NCI-H2107 treated with DMSO at 0.1 percent for 48 hours (cell line): ENCODE data around the gene CAMK2G.
"Not testable (repeated sequence)": the region's sequence is repeated elsewhere in the genome, so short reads cannot be mapped to it uniquely, and the experiment has no call there.

Experiments used
- DNase-seq: peaks from one replicate; lab custom pipeline; 2025; ENCODE audit not compliant: unreplicated experiment; lab: John Stamatoyannopoulos, UW

CAMK2G gene

DNA sequence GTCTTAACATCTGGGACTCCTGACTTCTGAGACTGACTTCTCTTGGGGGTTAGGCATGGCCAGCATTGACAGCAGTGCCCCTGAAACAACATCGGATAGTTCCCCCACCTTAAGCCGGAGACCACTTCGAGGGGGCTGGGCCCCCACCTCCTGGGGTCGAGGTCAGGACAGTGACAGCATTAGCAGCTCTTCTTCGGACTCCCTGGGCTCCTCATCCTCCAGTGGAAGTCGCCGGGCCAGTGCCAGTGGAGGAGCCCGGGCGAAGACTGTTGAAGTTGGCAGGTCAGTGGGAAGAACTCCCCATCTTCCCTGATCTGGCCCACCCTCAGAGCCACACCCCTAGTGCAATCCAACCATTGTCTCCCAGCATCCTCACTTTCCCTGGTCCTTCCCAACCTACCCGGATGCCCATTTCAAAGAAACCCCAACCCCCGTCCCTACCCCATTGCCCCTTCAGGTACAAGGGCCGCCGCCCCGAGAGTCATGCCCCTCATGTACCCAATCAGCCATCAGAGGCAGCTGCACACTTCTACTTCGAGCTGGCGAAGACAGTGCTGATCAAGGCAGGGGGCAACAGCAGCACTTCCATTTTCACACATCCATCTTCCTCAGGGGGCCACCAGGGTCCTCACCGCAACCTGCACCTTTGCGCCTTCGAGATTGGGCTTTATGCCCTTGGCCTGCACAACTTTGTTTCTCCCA lies 76.9 kb downstream of the CAMK2G start:
- DNase-seq: no peak

DNA sequence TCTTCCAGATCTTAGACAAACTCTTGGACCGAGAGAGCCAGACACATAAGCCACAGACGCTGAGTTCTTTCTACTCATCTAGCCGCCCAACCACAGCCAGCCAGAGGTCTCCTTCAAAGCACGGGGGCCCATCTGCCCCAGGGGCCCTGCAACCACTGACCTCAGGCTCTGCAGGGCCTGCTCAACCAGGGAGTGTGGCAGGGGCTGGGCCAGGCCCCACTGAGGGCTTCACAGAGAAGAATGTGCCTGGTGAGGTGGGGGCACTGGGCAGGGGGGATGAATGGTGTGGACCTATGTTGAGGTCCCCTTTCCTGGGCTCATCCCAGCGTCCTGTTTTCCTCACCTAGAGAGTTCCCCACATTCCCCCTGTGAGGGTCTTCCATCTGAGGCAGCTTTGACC lies 77.6 kb downstream of the CAMK2G start:
- DNase-seq: no peak

DNA sequence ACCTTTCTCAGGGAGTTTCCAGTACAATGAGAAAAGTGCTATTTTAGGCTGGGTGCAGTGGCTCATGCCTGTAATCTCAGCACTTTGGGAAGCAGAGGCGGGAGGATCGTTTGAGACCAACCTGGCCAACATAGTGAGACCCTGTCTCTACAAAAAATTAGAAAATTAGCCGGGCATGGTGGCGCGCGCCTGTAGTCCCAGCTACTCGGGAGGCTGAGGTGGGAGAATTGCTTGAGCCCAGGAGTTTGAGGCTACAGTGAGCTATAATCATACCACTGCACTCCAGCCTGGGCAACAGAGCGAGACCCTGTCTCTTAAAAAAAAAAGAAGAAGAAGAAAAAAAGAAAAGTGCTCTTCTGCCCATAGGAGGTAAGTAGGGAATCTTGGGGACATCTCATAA lies 78.3 kb downstream of the CAMK2G start:
- DNase-seq: not testable (repeated sequence)

DNA sequence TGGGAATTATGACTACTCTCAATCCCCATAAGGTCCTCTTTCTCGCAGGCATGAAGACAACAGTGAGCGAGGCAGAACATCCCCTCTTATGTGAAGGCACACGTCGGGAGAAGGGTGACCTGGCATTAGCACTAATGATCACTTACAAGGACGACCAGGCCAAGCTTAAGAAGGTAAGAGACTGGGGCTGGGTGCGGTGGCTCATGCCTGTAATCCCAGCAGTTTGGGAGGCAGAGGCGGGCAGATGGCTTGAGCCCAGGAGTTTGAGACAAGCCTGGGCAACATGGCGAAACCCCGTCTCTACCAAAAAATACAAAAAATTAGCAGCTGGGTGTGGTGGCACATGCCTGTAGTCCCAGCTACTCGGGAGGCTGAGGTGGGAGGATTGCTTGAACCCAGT lies 78.9 kb downstream of the CAMK2G start:
- not testable (repeated sequence) for DNase-seq

DNA sequence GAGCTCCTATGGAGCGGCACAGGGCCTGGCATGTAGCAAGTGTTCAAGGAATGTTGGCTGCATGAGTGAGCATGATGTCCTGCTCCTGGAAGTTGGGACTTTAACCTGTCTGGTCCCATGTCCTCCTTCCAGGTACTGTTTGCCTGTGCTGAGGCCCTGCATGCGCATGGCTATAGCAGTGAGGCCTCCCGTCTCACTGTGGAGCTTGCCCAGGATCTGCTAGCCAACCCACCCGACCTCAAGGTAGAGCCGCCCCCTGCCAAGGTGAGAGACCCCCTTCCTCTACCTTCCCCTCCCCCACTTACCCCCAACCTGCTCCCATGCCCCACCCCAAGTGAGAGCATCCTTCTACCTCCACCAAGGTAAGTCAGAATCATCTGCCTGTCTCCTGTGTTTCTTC lies 80.9 kb downstream of the CAMK2G start:
- DNase-seq: no peak

DNA sequence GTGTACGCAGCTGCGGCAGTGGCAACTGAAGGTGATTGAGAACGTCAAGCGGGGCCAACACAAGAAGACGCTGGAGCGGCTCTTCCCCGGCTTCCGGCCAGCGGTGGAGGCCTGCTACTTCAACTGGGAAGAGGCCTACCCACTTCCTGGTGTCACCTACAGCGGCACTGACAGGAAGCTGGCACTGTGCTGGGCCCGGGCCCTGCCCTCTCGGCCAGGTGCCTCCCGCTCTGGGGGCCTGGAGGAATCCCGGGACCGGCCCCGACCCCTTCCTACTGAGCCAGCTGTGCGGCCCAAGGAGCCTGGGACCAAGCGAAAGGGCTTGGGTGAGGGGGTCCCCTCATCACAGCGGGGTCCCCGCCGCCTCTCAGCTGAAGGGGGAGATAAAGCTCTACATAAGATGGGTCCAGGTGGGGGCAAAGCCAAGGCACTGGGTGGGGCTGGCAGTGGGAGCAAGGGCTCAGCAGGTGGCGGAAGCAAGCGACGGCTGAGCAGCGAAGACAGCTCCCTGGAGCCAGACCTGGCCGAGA lies 82.4 kb downstream of the CAMK2G start:
- no peak for DNase-seq

DNA sequence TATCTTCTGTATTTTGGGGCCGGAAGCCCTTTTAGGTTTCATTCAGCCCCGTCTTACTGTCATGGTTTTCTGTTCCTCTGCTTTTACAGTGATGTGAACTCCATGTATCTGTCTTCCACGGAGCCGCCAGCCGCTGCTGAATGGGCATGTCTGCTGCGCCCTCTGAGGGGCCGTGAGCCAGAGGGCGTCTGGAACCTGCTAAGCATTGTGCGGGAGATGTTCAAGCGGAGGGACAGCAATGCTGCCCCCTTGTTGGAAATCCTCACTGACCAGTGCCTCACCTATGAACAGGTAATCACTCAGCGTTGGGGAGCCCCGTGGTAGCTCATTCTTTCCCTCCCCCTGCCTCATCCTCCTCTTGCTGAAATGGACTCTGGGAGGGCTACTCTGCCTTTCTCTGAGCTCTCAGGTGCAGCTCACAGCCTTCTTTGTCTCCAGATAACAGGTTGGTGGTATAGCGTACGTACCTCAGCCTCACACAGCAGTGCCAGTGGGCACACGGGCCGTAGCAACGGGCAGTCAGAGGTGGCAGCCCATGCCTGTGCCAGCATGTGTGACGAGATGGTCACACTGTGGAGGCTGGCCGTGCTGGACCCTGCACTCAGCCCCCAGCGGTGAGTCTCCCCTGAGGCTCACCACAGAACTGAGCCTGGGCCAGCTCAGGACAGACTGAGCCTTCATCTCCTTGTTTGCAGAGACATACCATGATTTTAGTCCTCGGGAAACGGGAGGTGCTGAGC lies 83.3 kb downstream of the CAMK2G start:
- DNase-seq: no peak

DNA sequence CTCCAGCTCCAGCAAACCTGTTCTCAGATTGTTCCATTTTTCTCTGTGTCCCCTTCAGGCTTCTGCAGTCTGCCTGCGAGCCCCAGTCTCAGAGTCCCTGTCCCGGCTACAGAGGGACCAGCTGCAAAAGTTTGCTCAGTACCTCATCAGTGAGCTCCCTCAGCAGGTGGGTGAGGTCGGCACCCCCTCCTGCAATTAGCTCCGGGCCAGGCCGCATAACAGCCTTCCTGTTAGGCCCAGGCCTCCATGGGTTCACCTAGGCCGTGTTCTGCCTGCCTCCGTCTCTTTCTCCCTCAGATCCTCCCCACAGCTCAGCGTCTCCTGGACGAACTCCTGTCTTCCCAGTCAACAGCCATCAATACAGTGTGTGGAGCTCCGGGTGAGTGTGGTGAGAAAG lies 84.7 kb downstream of the CAMK2G start:
- no peak for DNase-seq

DNA sequence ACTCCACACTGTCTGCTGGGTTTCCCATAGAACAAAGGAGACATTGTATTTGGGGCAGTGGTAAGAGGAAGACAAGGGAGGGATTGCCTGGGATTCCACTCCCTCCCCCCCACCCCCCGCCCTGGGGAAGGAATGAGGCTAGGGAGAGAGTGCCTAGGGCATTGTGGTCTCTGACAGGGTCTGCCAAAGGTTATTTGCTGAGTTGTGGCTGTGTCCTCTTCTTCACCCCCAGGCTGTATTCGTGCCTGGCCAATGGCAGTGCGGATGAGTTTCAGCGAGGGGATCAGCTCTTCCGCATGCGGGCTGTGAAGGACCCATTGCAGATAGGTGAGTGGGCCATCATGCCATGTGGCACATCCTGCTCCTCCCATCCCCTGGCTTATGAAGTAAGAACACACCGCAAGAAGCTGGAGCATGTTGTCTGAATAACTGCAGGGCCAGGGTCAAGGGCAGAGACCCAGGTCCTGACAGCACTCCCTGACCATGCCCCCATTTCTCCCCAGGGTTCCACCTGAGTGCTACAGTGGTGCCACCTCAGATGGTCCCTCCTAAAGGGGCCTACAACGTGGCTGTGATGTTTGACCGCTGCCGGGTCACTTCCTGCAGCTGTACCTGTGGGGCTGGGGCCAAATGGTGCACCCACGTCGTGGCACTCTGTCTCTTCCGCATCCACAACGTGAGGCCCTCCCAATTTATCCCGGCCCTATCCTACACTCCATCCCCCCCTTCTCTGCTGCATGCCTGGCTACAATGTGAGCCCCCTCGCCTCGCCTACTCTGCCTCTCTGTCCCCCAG lies 85.3 kb downstream of the CAMK2G start:
- no peak for DNase-seq

DNA sequence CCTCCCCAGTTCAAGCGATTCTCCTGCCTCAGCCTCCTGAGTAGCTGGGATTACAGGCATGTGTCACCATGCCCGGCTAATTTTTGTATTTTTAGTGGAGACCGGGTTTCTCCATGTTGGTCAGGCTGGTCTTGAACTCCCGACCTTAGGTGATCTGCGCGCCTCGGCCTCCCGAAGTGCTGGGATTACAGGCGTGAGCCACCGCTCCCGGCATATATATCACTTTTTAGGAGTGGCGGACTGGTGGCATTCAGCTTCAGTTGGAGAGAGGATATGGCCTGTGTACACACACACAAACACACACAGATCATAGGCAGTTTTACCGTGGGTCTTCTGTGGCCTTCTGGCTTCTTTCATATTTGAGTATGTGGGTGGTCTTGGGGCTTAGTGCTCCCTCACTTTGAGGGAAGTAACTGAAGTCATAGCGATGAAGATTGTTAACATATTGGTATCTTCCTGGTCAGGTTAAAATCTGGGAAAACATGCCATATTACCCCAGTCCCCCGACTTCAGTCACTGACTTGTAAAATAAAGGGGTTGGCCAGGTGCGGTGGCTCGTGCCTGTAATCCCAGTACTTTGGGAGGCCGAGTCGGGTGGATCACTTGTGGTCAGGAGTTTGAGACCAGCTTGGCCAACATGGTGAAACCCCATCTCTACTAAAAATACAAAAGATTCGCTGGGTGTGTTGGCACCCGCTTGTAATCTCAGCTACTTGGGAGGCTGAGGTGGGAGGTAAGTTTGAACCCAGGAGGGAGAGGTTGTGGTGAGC lies 87.1 kb downstream of the CAMK2G start:
- DNase-seq: not testable (repeated sequence)

DNA sequence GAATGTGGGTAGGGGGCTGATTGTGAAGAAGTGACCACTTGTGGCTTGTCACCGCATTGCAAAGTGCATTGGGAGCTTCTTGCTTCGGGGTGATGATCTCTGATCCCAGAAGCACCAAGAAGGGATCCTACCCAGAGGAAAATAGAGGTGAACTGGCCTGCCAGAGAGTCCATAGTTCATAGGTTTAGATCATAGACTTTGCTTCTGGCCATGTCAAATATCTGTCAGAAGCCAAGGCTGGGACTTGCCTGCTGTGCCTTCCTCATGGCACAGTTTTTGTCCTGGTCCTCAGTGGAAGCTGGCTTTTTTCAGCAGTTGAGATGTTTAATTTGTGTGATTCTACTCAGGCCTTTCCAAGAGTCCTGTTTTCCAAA lies 87.9 kb downstream of the CAMK2G start:
- no peak for DNase-seq

DNA sequence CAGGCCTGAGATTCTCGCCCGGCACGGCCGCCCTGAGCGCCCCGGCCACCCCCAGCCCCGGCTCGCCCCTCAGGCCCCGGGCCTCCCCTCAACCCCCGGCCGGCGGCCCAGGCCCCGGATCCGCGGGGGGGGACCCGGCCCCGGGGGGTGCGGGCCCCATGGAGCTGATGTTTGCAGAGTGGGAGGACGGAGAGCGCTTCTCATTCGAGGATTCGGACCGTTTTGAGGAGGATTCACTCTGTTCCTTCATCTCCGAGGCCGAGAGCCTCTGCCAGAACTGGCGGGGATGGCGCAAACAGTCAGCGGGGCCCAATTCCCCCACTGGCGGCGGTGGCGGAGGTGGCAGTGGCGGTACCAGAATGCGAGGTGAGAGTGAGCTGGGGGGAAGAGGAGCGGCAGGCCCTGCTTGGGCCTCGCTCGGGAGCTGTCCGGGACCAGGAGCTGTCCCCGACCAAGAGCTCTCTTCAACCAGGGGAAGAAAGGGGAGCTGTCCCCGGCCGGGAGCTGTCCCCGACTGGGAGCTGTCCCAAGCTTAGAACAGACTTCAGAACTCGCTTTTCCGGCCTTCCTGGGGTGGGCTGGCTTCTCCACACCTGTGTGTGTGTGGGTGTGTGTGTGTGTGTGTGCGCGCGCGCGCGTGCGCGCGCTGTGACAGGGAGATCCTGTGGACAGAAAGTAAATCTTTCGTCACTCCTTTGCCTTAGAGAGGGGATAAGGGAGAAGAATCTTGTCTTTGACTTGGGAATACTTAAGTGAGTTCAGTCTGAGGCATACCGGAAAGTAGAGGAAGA lies 88.4 kb downstream of the CAMK2G start:
- DNase-seq: no peak

DNA sequence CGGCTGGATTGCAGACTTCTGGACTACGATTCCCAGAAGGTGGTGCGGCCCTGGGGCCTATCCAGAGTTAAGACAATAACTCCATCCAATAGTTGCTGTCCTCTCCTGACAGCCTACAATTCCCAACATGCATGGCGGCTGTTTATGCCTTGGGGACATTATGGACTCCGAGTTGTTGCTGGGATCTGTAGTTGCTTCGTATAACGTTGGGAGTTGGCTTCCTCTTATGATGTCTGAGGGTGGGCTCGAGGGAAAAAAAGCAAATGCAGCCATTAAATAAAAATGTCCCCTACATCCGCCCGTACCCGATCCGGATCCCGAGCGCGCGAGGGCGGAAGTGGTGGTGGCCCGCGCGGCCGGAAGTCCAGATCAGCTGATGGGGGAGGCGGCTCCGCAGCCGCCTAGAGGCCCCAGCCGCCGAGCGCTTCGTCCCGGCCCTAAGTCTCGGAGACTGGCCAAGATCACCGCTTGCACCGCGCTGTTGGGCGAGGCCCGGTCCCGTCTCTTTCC lies 89.1 kb downstream of the CAMK2G start, which contains the start of gene ZSWIM8:
TSS of gene ZSWIM8 (plus strand) at position 396 of the 510 bp plus-strand sequence. CDS start 273 bp downstream, outside the sequence.
- DNase-seq: peak; percentile 71

DNA sequence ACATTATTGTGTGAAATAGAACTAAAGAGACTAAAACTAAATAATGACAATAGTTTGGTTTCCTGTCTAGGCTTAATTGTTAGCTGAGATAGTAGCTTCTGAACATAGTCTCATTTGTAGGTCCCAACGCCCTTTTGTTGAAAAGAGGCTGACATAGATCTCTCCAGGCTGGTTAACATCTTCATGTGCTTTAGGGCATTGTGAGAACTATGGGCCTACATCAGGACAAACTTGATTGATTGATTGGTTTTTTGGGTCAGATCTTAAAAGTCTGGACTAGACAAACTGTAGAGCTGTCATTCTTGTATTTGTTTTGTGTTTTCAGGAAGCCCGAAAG lies 91.6 kb downstream of the CAMK2G start:
- DNase-seq: no peak

DNA sequence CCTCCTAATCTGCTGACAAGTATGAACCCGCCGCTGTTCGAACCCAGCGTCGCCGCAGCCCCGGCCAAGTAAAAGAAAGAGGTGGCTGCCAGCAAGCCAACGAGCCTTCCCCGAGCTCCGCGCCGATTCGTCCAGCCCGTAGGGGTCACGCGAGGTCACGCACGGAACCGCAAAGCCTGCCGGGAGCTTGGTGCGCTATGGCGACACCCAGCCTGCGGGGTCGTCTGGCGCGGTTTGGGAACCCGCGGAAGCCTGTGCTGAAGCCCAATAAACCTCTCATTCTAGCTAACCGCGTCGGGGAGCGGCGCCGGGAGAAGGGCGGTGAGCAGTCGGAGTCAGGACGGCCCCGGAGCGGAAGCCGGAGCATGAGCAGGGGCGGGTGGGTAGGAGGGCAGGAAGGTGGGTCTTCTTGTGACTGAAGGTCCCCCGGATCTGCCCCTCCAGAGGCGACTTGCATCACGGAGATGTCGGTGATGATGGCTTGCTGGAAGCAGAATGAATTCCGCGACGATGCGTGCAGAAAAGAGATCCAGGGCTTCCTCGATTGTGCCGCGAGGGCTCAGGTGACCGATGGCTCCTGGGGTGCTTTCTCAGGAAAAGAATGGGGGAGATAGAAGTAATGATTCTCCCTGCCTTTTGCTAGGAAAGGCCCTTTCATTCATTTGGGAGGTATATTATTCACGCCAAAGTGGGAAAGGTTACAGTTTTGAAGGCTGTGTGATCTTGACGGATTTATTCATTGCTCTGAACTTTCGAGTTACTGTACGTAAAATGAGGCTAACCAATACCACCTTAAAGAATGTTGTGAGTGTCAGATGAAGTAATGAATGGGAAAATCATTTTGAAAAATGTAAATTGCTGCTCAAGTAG lies 92.2 kb downstream of the CAMK2G start, which contains the start of gene CHCHD1:
TSS of gene CHCHD1 (plus strand) at position 170 of the 870 bp plus-strand sequence. CDS start at position 198, 28 bp downstream.
- peak; percentile 25 for DNase-seq

DNA sequence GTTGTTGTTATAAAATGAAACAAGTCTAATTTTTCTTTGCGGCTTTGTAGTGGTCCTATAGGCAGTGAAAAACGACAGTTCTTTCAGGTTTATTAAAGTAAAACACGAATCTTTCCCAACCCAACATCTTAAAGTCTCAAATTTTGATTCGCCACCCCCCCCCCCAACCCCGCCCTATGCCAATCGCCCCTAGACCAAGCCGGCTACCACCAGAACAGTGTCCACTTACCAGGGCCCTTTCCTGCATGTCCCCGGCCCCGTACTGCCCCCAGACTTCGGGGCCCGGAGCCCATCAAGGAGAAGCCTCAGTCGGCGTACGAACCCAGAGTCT lies 92.8 kb downstream of the CAMK2G start:
- no peak for DNase-seq

DNA sequence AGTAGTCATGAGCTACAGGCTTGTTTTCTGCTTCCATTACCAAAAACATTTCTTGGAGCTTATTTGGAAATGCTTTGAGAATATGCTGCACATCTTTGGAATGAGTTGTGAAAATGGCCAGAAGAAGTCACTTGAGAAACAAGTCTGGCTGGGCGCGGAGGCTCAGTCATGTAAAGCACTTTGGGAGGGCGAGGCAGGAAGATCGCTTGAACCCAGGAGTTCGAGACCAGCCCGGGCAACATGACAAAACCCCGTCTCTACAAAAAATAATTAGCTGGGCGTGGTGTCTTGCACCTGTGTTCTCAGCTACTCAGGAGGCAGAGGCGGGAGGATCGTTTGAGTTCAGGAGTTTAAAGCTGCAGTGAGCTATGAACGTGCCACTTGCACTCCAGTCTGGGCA lies 93.4 kb downstream of the CAMK2G start:
- DNase-seq: no peak

DNA sequence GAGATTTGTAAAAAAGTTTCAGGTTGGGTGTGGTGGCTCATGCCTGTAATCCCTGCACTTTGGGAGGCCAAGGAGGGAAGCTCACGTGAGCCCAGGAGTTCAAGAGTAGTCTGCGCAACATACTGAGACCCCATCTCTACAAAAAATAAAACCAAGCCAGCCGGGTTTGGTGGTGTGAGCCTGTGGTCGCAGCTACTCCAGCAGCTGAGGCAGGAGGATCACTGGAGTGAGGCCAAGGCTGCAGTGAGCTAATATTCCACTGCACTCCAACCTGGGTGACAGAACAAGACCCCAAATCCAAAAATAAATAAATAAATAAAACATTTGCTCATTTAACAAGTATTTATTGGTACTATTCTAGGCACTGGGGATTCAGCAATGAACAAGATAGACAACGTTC lies 94.1 kb downstream of the CAMK2G start:
- DNase-seq: no peak
